ENCODE results near the gene CRYBA1. TPM values are rescaled to one million over a fixed set of nuclear protein-coding genes. Genes with fewer than 3 reads are reported as not detected.
A peak's percentile ranks its signal among the peaks of the same experiment; 100 is the strongest.

The CRYBA1 gene
- total RNA-seq, 1 donor from 2014 or later: not detected

DNA sequence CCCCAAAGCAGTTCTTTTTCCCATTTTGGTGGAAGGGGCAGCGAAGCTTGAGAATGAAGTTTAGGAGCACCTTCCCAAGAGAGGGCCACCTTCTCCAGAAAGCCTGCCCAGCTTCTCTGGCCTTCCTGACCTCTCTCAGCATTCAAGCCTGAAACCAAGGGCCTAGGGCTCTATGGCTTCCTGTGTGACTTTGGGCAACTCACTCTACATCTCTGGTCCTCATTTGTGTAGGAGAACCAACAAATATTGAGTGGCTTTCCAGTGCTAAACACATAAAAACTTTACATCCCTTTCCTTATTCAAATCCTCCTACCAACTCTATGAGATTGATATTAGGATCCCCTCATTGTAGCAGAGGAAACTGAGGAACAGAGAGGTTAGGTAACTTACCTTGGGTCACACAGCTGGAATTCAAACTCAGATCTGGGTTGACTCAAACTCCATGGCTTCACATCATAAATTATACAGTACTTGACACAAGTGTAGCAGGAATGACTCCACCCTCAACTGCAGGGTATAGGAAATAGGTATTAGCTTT, 34.5 kb upstream of the CRYBA1 start:
- no peak overlapping the region for H3K4me3 ChIP-seq (ENCODE audit: low read depth, low read length)
- no peak for DNase-seq (ENCODE audit: low read depth)
- TF ChIP-seq CTCF (conservative IDR thresholded peaks at IDR 0.05; ENCODE audit: low read depth, low read length): no peak

GRCh38 chr17:29212681-29213121, 34.0 kb upstream of the CRYBA1 start:
- H3K4me3 ChIP-seq (ENCODE audit: low read depth, low read length): no peak overlapping the region
- DNase-seq (ENCODE audit: low read depth): no peak
- no peak for TF ChIP-seq CTCF (conservative IDR thresholded peaks at IDR 0.05; ENCODE audit: low read depth, low read length)

DNA sequence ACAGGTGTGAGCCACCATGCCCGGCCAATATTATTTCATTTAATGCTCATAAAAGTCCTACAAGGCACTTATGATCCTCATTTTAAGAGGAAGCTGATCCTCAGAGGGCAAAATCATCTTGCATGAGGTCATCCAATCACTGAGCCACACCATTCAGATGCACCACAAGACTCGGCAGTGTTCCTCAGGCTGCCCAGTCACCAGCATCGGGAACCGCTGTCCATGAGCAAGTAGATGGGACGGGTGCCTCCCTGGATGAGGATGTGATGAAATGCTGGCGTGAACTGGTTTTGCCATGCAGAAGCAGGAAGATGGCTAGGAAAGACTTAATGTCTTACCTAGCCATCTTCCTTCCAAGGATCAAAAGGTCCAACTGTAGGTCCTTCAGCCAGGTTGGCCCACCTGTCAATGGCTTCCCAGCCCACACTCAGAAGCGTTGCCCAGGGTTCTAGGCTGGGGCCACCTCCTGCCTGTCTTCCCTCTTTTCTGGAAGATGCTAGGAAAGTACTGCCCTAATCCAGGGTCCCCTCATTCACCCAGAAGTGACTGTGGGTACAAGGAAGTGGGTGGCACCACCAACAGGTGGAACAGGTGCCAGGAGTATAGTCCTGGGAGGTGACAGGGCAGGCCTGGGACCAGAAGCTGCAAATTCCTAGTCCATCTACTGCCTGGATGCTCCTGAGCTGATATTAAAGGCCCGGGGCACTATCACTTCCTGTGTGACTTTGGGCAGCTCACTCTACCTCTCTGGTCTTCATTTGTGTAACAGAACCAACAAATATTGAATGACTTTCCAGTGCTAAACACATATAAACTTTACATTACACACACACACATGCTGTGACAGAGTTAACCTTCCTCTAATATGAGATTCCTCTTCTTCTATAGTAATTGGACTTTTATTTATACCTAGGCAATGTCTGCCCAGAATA, 32.2 kb upstream of the CRYBA1 start:
- TF ChIP-seq CTCF (conservative IDR thresholded peaks at IDR 0.05; ENCODE audit: low read depth, low read length): no peak
- DNase-seq (ENCODE audit: low read depth): no peak
- H3K4me3 ChIP-seq (ENCODE audit: low read depth, low read length): no peak overlapping the region

- DNase-seq (ENCODE audit: low read depth): no peak
- no peak overlapping the region for H3K4me3 ChIP-seq (ENCODE audit: low read depth, low read length)
- TF ChIP-seq CTCF (conservative IDR thresholded peaks at IDR 0.05; ENCODE audit: low read depth, low read length): no peak
Observed at GRCh38 chr17:29215174-29215573, 31.5 kb upstream of the CRYBA1 start.

GRCh38 chr17:29215717-29216116, 30.9 kb upstream of the CRYBA1 start:
- TF ChIP-seq CTCF (conservative IDR thresholded peaks at IDR 0.05; ENCODE audit: low read depth, low read length): no peak
- DNase-seq (ENCODE audit: low read depth): peak; percentile 20
- no peak overlapping the region for H3K4me3 ChIP-seq (ENCODE audit: low read depth, low read length)

- H3K4me3 ChIP-seq (ENCODE audit: low read depth, low read length): no peak overlapping the region
- DNase-seq (ENCODE audit: low read depth): no peak
- TF ChIP-seq CTCF (conservative IDR thresholded peaks at IDR 0.05; ENCODE audit: low read depth, low read length): no peak
Observed at GRCh38 chr17:29216181-29216580, 30.5 kb upstream of the CRYBA1 start.
